GM21786 (cell line): ENCODE results near the gene NCBP2.
A peak's percentile ranks its signal among the peaks of the same experiment; 100 is the strongest.

ENCODE experiments used
- ATAC-seq: cut with Tn5 transposase; IDR thresholded peaks from one replicate; pipeline ENCODE4 v1.9.1; 2021; ENCODE audit not compliant: unreplicated experiment

Gene NCBP2

GRCh38 chr3:196941729-196942225, 551 bp downstream of the NCBP2 start:
- peak; percentile 24 for ATAC-seq

GRCh38 chr3:196938576-196938975, 3.8 kb downstream of the NCBP2 start:
- ATAC-seq: no peak

- ATAC-seq: no peak
These were observed 4.2 kb downstream of the NCBP2 start for GRCh38 chr3:196938124-196938523.

- no peak for ATAC-seq
These were observed 6.0 kb downstream of the NCBP2 start for GRCh38 chr3:196936288-196936687.

- ATAC-seq: peak; percentile 57
These were observed 9.7 kb downstream of the NCBP2 start for GRCh38 chr3:196932600-196932999.

- peak; percentile 53 for ATAC-seq
These were observed 10.3 kb downstream of the NCBP2 start for GRCh38 chr3:196931828-196932587.

GRCh38 chr3:196931157-196931556, 11.2 kb downstream of the NCBP2 start:
- ATAC-seq: no peak

- ATAC-seq: no peak
These were observed 14.5 kb downstream of the NCBP2 start for GRCh38 chr3:196927571-196928453.

- no peak for ATAC-seq
These were observed 21.6 kb downstream of the NCBP2 start for GRCh38 chr3:196920733-196921132.

GRCh38 chr3:196918968-196919367, 23.4 kb downstream of the NCBP2 start:
- no peak for ATAC-seq

- no peak for ATAC-seq
These were observed 25.3 kb downstream of the NCBP2 start for GRCh38 chr3:196916995-196917394.

- no peak for ATAC-seq
These were observed 26.1 kb downstream of the NCBP2 start for GRCh38 chr3:196916221-196916620.

GRCh38 chr3:196915375-196915774, 27.0 kb downstream of the NCBP2 start:
- ATAC-seq: no peak

GRCh38 chr3:196914866-196915265, 27.5 kb downstream of the NCBP2 start:
- no peak for ATAC-seq

GRCh38 chr3:196903740-196904139, 38.6 kb downstream of the NCBP2 start:
- no peak for ATAC-seq

- no peak for ATAC-seq
These were observed 40.0 kb downstream of the NCBP2 start for GRCh38 chr3:196902296-196902695.

GRCh38 chr3:196901768-196902167, 40.6 kb downstream of the NCBP2 start:
- no peak for ATAC-seq

- no peak for ATAC-seq
These were observed 46.1 kb downstream of the NCBP2 start for GRCh38 chr3:196896229-196896628.

- no peak for ATAC-seq
These were observed 47.6 kb downstream of the NCBP2 start for GRCh38 chr3:196894557-196895295.

- no peak for ATAC-seq
These were observed 52.3 kb downstream of the NCBP2 start for GRCh38 chr3:196889844-196890708.
